WERI-Rb-1 (cell line): ENCODE measurements around the gene TRIO.

Experiments
- DNase-seq: peaks from one replicate; pipeline ENCODE4 v3.0.0-alpha.2; 2020
- H3K27ac ChIP-seq: fragments of 250-450 bp; sonication (Bioruptor Pico); 2 replicates; pipeline ENCODE4 v1.5.1; 2020; ENCODE audit warnings: mild to moderate bottlenecking, moderate library complexity
- H3K27me3 ChIP-seq: fragments of 250-450 bp; sonication (Bioruptor Pico); 2 replicates; pipeline ENCODE4 v1.5.1; 2021; ENCODE audit warnings: mild to moderate bottlenecking, low read depth, moderate library complexity; ENCODE audit not compliant: insufficient read depth, severe bottlenecking
- H3K36me3 ChIP-seq: fragments of 250-450 bp; sonication (Bioruptor Pico); 2 replicates; pipeline ENCODE4 v1.5.1; 2020; ENCODE audit warnings: mild to moderate bottlenecking, moderate library complexity
- H3K4me3 ChIP-seq: 2 replicates; pipeline ENCODE4 v1.5.1; 2011; ENCODE audit warnings: low read depth, mild to moderate bottlenecking, control low read depth, low read length
- H3K9me3 ChIP-seq: fragments of 250-450 bp; sonication (Bioruptor Pico); 2 replicates; pipeline ENCODE4 v1.5.1; 2021; ENCODE audit warnings: mild to moderate bottlenecking, moderate library complexity; ENCODE audit not compliant: severe bottlenecking
- CTCF ChIP-seq: IDR thresholded peaks from 2 replicates; pipeline ENCODE4 v1.5.1; 2011; ENCODE audit warnings: low read depth, mild to moderate bottlenecking, control low read depth, inconsistent platforms, low read length

Gene TRIO

GRCh38 chr5:14483504-14484157, 340.5 kb downstream of the TRIO start:
- no peak for DNase-seq
- Histone ChIP-seq H3K27me3 (no peaks in the 10 kb centered on the region), H3K27ac (no peak overlapping the region), H3K36me3 (peaks cover 30% of the 10 kb centered on the region), H3K9me3 (no peaks in the 10 kb centered on the region), H3K4me3 (no peak overlapping the region)
- no peak for TF ChIP-seq CTCF

GRCh38 chr5:14486486-14486885, 343.3 kb downstream of the TRIO start:
- Histone ChIP-seq H3K27ac (no peak overlapping the region), H3K4me3 (no peak overlapping the region), H3K36me3 (peaks cover 29% of the 10 kb centered on the region), H3K9me3 (no peaks in the 10 kb centered on the region), H3K27me3 (no peaks in the 10 kb centered on the region)
- TF ChIP-seq CTCF = no peak
- DNase-seq = no peak

- no peak for DNase-seq
- no peak for TF ChIP-seq CTCF
- Histone ChIP-seq H3K4me3 (no peak overlapping the region), H3K27me3 (no peaks in the 10 kb centered on the region), H3K27ac (no peak overlapping the region), H3K36me3 (peaks cover 29% of the 10 kb centered on the region), H3K9me3 (no peaks in the 10 kb centered on the region)
Observed at GRCh38 chr5:14486996-14487896, 344.1 kb downstream of the TRIO start.

GRCh38 chr5:14487897-14488570, 344.9 kb downstream of the TRIO start:
- H3K9me3 ChIP-seq = no peaks in the 10 kb centered on the region
- peaks cover 22% of the 10 kb centered on the region for H3K36me3 ChIP-seq
- TF ChIP-seq CTCF = no peak
- no peak overlapping the region for H3K27ac ChIP-seq
- DNase-seq = no peak
- no peaks in the 10 kb centered on the region for H3K27me3 ChIP-seq
- no peak overlapping the region for H3K4me3 ChIP-seq

- no peak for TF ChIP-seq CTCF
- no peak overlapping the region for H3K27ac ChIP-seq
- DNase-seq = no peak
- no peaks in the 10 kb centered on the region for H3K27me3 ChIP-seq
- peaks cover 16% of the 10 kb centered on the region for H3K36me3 ChIP-seq
- H3K9me3 ChIP-seq = no peaks in the 10 kb centered on the region
- H3K4me3 ChIP-seq = no peak overlapping the region
Observed at GRCh38 chr5:14488709-14489108, 345.6 kb downstream of the TRIO start.
